Osteocyte (in vitro differentiated cells): Measurements from ENCODE around the gene SLC25A22. TPM values are rescaled to one million over a fixed set of nuclear protein-coding genes. Genes with fewer than 3 reads are reported as not detected.
A peak's percentile ranks its signal among the peaks of the same experiment; 100 is the strongest.

Experiments
- DNase-seq: peaks from one replicate; pipeline ENCODE4 v3.0.0; 2021; ENCODE audit warnings: mixed read lengths; ENCODE audit not compliant: unreplicated experiment; ENCODE audit errors: extremely low spot score
- H3K27ac Mint-ChIP-seq: one replicate; pipeline ENCODE4 v1.8.0; 2021; ENCODE audit warnings: mild to moderate bottlenecking, mixed read lengths; ENCODE audit not compliant: unreplicated experiment
- H3K27me3 Mint-ChIP-seq: one replicate; pipeline ENCODE4 v1.8.0; 2021; ENCODE audit warnings: mixed read lengths; ENCODE audit not compliant: unreplicated experiment
- H3K36me3 Mint-ChIP-seq: one replicate; pipeline ENCODE4 v1.8.0; 2021; ENCODE audit warnings: mixed read lengths; ENCODE audit not compliant: unreplicated experiment
- H3K4me1 Mint-ChIP-seq: one replicate; pipeline ENCODE4 v1.8.0; 2021; ENCODE audit warnings: mixed read lengths; ENCODE audit not compliant: unreplicated experiment
- H3K4me3 Mint-ChIP-seq: one replicate; pipeline ENCODE4 v1.8.0; 2021; ENCODE audit warnings: mild to moderate bottlenecking, moderate library complexity, mixed read lengths; ENCODE audit not compliant: unreplicated experiment
- H3K9me3 Mint-ChIP-seq: one replicate; pipeline ENCODE4 v1.8.0; 2021; ENCODE audit warnings: mixed read lengths; ENCODE audit not compliant: unreplicated experiment
- CTCF ChIP-seq: fragments of 200-600 bp; sonication (generic); IDR thresholded peaks from 2 replicates; pipeline ENCODE4 v1.5.0; 2021; ENCODE audit warnings: antibody characterized with exemption, mild to moderate bottlenecking, moderate library complexity
- total RNA-seq: library from RNA; stranded (reverse); gene quantifications from 2 replicates; pipeline ENCODE4 v1.2.1, GENCODE V29; 2021

Gene SLC25A22
- total RNA-seq, 1 donor from 2014 or later = 19.7 TPM

GRCh38 chr11:837189-837989 is 39.3 kb upstream of the SLC25A22 start:
- H3K4me3 Mint-ChIP-seq = no peak overlapping the region
- H3K36me3 Mint-ChIP-seq = peaks cover 8% of the 10 kb centered on the region
- H3K27me3 Mint-ChIP-seq = no peaks in the 10 kb centered on the region
- H3K9me3 Mint-ChIP-seq = no peaks in the 10 kb centered on the region
- no peak for DNase-seq
- no peak overlapping the region for H3K27ac Mint-ChIP-seq
- peaks cover 45% of the 10 kb centered on the region for H3K4me1 Mint-ChIP-seq
- no peak for TF ChIP-seq CTCF

GRCh38 chr11:836700-837099 is 38.6 kb upstream of the SLC25A22 start:
- H3K27ac Mint-ChIP-seq = no peak overlapping the region
- no peak for TF ChIP-seq CTCF
- H3K9me3 Mint-ChIP-seq = no peaks in the 10 kb centered on the region
- peaks cover 52% of the 10 kb centered on the region for H3K4me1 Mint-ChIP-seq
- H3K36me3 Mint-ChIP-seq = peaks cover 8% of the 10 kb centered on the region
- H3K4me3 Mint-ChIP-seq = no peak overlapping the region
- H3K27me3 Mint-ChIP-seq = no peaks in the 10 kb centered on the region
- no peak for DNase-seq

- Mint-ChIP-seq H3K4me1 (peaks cover 53% of the 10 kb centered on the region), H3K4me3 (no peak overlapping the region), H3K27me3 (no peaks in the 10 kb centered on the region), H3K27ac (no peak overlapping the region), H3K36me3 (peaks cover 8% of the 10 kb centered on the region), H3K9me3 (no peaks in the 10 kb centered on the region)
- no peak for DNase-seq
- TF ChIP-seq CTCF = no peak
Observed at GRCh38 chr11:836274-836673, 38.2 kb upstream of the SLC25A22 start.

- peaks cover 50% of the 10 kb centered on the region for H3K4me1 Mint-ChIP-seq
- H3K4me3 Mint-ChIP-seq = peak overlapping the region; percentile 78
- H3K27me3 Mint-ChIP-seq = no peaks in the 10 kb centered on the region
- no peak for TF ChIP-seq CTCF
- DNase-seq = peak; percentile 94
- H3K9me3 Mint-ChIP-seq = no peaks in the 10 kb centered on the region
- H3K27ac Mint-ChIP-seq = peak overlapping the region; percentile 90
- peaks cover 2% of the 10 kb centered on the region for H3K36me3 Mint-ChIP-seq
Observed at GRCh38 chr11:834371-835316, 36.6 kb upstream of the SLC25A22 start.

- H3K36me3 Mint-ChIP-seq = no peaks in the 10 kb centered on the region
- H3K27ac Mint-ChIP-seq = peak overlapping the region; percentile 90
- DNase-seq = no peak
- peaks cover 54% of the 10 kb centered on the region for H3K4me1 Mint-ChIP-seq
- no peaks in the 10 kb centered on the region for H3K27me3 Mint-ChIP-seq
- no peaks in the 10 kb centered on the region for H3K9me3 Mint-ChIP-seq
- no peak for TF ChIP-seq CTCF
- peak overlapping the region; percentile 78 for H3K4me3 Mint-ChIP-seq
Observed at GRCh38 chr11:833849-834311, 35.8 kb upstream of the SLC25A22 start.
